HG03460 (cell line): ENCODE measurements around the gene TRANK1.
"Not testable (repeated sequence)": the region's sequence is repeated elsewhere in the genome, so short reads cannot be mapped to it uniquely, and the experiment has no call there.

Experiments used
- ATAC-seq: cut with Tn5 transposase; IDR thresholded peaks from one replicate; pipeline ENCODE4 v1.9.1; 2021; ENCODE audit not compliant: unreplicated experiment

The TRANK1 gene

DNA sequence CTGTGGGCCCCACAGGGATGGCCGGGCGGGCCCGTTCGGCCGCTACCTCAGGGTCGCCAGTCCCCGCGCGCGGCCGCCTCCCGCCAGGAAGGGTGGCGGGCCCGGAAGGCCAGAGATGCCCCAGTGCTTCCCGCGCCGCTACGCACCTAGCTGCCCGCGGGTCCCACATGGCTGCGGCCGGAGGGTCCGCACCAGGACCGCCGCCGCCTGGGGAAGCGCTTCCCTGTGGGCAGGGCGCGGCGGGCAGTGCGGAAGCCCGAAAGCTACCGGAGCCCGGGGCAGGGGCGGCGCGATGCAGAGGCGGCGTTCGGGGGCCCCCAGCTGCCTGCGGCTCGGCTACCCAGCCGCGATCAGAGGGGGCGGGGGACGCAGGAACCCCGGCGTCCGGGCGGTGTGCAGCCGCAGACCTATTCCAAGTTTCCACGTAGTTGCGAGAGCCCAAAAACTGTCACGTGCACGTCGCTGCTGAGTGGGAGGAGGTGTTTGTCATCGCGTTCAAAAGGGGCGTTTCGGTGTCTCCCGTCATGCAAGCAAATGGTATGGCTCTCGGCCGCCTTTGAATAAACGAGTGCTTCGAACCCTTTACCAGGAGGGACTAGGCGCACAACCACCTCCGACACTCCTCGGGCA, at the start of gene TRANK1:
TRANK1 (minus strand) TSS at position 414 of the 630 bp plus-strand sequence; CDS start at position 169, 245 bp downstream.
- peak; percentile 53 for ATAC-seq

DNA sequence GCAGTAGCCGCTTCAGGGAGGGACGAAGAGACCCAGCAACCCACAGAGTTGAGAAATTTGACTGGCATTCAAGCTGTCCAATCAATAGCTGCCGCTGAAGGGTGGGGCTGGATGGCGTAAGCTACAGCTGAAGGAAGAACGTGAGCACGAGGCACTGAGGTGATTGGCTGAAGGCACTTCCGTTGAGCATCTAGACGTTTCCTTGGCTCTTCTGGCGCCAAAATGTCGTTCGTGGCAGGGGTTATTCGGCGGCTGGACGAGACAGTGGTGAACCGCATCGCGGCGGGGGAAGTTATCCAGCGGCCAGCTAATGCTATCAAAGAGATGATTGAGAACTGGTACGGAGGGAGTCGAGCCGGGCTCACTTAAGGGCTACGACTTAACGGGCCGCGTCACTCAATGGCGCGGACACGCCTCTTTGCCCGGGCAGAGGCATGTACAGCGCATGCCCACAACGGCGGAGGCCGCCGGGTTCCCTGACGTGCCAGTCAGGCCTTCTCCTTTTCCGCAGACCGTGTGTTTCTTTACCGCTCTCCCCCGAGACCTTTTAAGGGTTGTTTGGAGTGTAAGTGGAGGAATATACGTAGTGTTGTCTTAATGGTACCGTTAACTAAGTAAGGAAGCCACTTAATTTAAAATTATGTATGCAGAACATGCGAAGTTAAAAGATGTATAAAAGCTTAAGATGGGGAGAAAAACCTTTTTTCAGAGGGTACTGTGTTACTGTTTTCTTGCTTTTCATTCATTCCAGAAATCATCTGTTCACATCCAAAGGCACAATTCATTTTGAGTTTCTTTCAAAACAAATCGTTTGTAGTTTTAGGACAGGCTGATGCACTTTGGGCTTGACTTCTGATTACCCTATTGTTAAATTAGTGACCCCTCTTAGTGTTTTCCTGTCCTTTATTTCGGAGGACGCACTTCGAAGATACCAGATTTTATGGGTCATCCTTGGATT, 48.8 kb upstream of the TRANK1 start, which contains the start of gene MLH1:
MLH1 (plus strand) TSS at position 193 of the 958 bp plus-strand sequence; CDS start at position 223, 30 bp downstream.
- peak; percentile 89 for ATAC-seq

DNA sequence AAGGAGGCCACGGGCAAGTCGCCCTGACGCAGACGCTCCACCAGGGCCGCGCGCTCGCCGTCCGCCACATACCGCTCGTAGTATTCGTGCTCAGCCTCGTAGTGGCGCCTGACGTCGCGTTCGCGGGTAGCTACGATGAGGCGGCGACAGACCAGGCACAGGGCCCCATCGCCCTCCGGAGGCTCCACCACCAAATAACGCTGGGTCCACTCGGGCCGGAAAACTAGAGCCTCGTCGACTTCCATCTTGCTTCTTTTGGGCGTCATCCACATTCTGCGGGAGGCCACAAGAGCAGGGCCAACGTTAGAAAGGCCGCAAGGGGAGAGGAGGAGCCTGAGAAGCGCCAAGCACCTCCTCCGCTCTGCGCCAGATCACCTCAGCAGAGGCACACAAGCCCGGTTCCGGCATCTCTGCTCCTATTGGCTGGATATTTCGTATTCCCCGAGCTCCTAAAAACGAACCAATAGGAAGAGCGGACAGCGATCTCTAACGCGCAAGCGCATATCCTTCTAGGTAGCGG, 48.0 kb upstream of the TRANK1 start, which contains the start of gene EPM2AIP1:
EPM2AIP1 (minus strand) TSS at position 326 of the 520 bp plus-strand sequence; CDS start at position 272, 54 bp downstream.
- ATAC-seq = peak; percentile 86

DNA sequence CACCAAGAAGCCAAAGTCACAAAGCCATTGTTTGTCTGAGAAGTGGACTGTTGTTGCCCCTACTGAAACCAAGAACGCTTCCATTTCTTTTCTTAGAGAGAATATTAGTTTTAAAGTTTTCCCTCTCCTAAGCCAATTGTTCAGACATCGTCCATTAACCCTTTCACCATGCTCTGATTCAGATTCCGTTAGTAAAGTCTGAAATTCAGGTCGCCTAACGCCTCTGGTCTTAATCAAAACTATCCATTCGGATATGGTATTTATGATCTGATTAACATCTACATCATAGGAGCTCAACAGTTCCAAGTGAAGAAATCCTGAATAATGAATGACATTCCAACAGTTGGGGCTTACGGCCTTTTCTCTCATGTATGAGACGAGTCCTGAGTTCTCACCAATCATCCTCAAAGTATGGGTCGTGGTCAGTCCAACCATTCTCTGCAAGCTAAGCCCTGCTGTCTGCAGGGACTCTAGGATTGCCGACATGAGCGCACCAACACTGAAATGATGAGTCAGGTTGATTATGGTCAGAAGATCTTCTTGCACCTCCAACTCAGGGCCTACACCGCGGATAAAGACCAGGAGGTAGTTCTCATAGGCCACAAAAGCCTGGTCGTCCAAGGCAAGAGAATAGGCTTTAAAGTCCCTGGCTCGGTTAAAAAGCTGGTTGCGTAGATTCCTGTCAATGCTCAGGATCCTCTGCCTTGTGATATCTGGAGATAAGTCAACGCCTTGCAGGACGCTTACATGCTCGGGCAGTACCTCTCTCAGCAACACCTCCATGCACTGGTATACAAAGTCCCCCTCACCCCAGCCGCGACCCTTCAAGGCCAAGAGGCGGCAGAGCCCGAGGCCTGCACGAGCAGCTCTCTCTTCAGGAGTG, 47.3 kb upstream of the TRANK1 start:
- ATAC-seq = no peak

DNA sequence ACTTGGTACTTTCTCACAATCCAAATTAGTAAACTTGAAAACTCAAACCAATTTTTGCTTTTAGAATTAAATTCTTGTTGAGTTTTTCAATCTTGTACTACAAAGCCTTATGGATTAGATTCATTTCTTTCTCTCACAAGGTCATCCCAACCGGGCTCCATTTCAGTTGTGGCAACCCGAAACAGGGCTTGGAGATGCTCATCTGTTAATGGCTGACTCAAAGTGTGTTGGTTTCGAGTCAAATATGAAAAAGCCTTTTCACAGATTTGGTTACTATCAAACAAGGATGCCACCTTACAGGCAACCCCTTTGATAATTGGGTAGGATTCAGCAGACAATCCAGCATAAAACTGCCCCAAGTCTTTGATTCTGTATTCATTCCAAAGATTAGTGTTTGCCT, 46.3 kb upstream of the TRANK1 start:
- ATAC-seq = no peak

DNA sequence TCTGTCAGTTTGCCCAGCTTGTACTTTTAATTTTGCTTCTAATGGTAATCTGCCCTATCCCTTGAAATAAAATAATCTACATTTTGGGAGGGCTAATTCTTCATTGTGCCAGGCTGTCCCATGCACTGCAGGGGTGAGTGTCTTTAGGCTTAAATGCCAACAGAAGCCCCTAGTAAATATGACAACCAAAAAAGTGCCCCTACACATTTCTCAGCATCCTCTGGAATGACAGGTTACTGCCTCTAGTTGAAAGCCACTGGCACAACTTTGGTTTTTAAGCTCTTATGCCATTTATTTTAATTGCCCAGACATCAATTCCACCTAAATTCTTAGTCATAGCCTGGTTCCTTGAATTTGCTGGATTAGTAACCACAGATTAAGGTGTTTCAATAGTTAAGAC, 44.7 kb upstream of the TRANK1 start:
- no peak for ATAC-seq

DNA sequence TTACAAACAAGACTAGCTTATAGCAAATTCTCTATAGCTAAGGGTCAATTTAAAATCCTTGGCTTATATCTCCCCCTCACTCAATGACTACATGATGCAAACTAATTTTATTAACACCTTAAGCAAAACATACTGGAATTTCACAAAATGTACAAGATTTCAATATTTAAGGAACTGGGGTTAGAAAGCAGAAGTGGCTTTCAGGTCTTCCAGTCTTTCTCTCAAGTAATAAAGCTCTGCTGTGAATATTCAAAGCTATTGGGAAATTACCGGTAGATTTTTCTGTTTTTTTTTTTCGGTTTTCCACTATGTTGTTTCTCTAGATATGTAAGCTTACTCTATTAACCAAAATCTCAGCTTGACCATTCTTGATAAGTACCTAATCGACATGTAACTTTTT, 44.2 kb upstream of the TRANK1 start:
- ATAC-seq = no peak

DNA sequence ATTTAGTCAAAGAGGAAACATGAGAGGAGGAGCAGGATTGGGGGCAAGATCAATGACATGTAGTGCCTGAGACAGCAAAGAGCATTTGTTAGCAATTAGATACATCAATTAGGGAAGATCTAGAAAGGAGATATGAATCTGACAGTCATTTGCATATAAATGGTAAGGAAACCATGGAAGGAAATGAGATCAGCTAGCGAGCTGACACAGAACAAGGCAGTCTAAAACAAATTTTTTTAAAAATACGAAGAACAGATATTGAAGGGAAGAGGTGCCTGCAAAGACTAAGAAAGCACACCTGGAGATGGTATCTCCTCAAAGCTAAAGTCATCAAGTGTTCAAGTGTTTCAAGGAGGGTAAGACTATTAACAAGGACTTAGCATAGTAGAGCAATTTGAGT, 43.5 kb upstream of the TRANK1 start:
- ATAC-seq = no peak

DNA sequence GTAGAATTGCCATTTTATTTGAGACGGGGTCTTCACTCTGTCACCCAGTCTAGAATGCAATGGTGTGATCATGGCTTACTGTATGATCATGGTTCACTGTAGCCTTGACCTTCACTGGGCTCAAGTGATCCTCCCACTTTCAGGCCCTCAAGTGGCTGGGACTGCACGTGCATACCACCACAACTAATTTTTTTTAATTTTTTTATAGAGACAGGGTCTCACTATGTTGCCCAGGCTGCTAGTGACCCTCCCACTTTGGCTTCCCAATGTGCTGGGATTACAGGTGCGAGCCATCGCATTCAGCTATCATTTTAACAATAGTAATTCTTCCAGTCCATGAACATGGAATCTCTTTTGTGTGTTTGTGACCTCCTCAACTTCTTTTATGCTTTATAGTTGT, 36.2 kb upstream of the TRANK1 start:
- ATAC-seq = no peak

DNA sequence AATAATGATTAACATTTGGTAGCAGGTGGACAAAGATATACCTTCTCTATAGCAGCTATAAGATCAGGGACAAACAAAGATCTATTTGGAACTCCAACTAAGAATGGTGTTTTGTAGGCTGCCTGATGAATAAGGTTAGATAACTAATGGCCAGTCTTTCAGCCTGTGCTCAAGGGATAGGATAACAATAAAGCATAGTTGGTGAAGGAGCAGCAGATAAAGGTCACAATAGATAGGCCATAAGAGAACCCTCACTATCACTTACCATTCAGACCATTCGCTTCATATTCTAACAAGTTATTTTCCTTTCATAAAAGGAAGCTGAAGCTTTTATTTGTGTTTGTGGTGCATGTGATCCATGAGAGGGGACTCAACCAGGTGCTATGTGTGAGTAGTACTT, 28.3 kb upstream of the TRANK1 start:
- ATAC-seq = no peak

DNA sequence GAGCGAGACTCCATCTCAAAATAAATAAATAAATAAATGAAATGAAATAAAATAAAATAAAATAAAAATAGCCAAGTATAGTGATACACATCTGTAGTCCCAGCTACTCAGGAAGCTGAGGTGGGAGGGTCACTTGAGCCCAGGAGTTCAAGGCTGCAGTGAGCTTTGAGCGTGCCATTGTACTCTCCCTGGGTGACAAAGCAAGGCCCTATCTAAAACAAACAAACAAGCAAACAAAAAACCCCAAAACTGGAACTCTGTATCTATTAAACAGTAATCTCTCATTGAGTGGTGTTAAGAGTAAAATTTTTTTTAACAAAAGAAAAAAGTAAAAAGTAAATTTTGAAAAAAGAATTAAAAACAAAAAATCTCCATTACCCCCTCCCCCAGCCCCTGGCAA, 27.3 kb upstream of the TRANK1 start:
- no peak for ATAC-seq

DNA sequence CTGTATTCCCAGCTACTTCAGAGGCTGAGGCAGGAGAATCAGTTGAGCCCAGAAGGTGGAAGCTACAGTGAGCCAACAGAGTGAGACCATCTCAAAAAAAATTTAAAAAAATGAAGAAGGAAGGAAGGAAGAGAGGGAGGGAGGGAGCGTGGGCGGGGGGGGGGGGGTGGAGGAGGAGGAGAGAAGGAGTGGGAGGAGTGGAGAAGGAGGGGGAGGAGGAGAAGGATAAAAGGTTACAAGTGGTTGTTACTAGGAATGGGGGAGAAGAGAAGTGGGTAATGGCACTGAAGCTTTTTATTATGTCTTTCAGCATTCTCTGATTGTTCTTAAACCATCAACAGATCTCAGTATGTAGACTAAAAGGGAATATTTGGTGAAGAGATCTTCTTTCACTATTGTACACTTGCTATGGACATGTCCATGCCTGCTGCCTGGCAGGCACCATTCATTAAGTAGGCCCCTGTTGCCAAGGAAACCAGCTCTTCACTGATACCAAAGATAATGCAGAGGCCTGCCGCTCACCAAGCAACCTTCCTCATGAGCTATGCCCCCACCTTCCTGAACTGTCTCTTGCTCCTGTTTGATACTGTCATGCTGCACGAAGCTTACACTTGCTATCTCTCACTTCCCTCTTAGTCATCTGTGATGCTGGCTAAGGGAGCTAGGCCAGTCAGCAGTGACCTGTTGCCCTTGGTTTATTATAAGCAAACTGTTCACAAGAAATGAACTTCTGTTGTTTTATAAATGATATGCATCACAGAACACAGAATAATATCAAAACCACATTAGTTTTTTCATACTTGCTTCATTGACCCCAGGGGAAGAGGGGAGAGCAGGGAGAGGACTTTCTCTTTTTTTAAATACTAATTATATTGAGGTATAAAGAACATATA, 24.9 kb upstream of the TRANK1 start:
- peak; percentile 99 for ATAC-seq

DNA sequence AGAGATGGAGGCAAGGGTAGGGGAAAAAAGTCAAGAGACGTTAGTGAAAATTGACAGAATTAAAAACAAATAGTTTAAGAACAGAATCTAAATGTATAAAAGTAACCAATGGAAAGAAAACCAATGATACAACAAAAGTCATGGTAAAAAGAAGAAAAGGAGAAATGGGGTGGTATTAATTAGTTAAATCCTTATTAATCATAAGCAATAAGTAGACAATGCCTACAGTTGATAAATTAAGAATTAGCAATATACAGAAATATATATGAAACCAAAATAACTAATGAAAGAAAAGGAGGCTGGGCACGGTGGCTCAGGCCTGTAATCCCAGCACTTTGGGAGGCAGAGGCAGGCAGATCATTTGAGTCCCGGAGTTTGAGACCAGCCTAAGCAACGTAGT, 24.2 kb upstream of the TRANK1 start:
- ATAC-seq = no peak

DNA sequence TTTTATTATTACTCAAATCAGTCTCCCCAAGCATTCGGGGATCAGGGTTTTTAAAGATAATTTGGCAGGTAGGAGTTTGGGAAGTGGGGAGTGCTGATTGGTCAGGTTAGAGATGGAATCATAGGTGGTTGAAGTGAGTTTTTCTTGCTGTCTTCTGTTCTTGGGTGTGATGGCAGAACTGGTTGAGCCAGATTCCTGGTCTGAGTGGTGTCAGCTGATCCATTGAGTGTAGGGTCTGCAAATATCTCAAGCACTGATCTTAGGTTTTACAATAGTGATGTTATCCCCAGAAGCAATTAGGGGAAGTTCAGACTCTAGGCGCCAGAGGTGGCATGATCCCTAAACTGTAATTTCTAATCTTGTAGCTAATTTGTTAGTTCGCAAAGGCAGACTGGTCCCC, 20.6 kb upstream of the TRANK1 start:
- no peak for ATAC-seq

DNA sequence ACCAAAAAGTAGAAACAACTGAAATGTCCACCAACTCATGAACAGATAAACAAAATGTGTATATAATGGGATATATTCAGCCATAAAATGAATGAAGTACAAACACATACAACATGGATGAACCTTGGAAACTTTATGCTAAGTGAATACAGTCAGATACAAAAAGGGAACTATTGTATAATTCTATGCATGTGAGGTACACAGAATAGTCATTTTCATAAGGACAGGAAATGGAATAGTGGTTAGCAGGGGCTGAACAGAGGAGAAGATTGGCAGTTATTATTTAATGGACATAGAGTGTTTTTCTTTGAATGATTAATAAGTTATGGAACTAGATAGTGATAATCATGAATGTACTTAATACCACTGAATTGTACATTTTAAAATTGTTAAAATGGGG, 20.0 kb upstream of the TRANK1 start:
- peak; percentile 58 for ATAC-seq

DNA sequence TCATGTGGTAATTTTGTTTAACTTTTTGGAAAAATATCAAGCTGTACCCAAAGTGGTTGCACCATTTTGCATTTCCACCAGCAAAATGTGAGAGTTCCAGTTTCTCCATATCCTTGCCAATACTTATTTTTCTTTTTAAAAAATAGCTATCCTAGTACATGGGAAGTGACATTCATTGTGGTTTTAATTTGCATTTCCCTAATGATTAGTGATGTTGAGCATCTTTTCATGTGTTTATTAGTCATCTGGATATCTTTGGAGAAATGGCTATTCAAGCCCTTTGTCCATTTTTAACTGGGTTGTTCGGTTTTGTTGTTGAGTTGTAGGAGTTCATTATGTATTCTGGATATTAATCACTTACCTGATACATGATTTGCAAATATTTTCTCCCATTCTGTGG, 19.5 kb upstream of the TRANK1 start:
- no peak for ATAC-seq

DNA sequence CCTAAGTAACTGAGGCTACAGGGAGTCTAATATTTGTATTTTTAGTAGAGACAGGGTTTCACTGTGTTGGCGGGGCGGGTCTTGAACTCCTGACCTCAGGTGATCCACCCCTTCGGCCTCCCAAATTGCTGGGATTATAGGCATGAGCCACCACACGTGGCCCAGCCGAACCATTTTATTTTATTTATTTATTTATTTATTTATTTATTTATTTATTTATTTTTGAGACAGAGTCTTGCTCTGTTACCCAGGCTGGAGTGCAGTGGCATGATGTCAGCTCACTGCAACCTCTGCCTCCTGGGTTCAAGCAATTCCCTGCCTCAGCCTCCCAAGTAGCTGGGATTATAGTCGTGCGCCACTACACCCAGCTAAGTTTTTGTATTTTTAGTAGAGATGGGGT, 18.2 kb upstream of the TRANK1 start:
- not testable (repeated sequence) for ATAC-seq

DNA sequence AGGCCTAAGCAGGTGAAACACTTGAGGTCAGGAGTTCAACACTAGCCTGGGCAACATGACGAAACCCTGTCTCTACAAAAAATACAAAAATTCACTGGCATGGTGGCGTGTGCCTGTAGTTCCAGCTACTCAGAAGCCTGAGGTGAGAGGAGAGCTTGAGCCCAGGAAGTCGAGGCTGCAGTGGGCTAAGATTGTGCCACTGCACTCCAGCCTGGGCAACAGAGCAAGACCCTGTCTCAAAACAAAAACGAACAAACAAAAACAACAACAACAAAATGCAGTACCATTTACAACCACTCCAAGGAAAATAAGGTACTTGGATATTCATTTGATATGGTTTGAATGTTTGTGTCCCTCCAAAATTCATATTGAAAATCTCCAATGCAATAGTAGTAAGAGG, 15.6 kb upstream of the TRANK1 start:
- no peak for ATAC-seq

DNA sequence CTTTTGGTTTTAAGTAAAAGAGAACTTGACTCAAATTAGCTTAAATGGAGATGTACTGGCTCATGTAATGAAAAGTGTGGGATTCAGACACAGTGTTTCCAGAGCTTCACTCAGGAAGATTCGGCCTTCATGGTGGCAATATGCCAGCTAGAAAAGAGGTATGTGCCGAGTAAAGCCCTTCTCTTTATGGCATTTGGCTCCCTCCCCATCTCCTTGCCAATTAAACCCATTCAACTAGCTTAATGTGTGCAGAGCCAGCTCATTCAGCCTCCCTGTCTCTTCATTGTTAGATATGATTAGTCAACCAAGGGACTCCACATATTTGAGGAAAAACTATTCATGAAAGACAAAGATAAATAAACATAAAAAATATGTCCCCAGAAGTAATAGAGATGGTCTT, 15.0 kb upstream of the TRANK1 start:
- ATAC-seq = no peak
